Omental fat pad (tissue), 4 donors: ENCODE measurements around the gene PPM1L. TPM values are rescaled to one million over a fixed set of nuclear protein-coding genes. Genes with fewer than 3 reads are reported as not detected.

Source experiments
- ATAC-seq: fragments of 150-250 bp; one replicate; pipeline ENCODE4 v1.9.1; 2016; ENCODE audit warnings: mild to moderate bottlenecking, moderate library complexity; ENCODE audit not compliant: low FRiP score
- DNase-seq: peaks from one replicate; pipeline ENCODE4 v3.0.0-alpha.2; 2019; ENCODE audit warnings: low spot score
- total RNA-seq, 4 donors: library from RNA; depleted of rRNA; stranded (reverse); fragments of >200 nt; gene quantifications; one replicate each; pipeline ENCODE4 v1.1.0, GENCODE V29; 2016
- TF ChIP-seq, protein P1 (sequence below), 3 donors: fragments of 450-650 bp; IDR thresholded peaks; one replicate each; pipeline ENCODE4 v1.5.1; 2016 to 2017; ENCODE audit warnings: antibody characterized with exemption in 3 of 3, mild to moderate bottlenecking in 3 of 3, moderate library complexity in 2 of 3

The PPM1L gene
- total RNA-seq, 4 donors from 2014 or later, result 13.5 to 30.4 (median 18.0) TPM

- ATAC-seq (no peak), DNase-seq (no peak)
- TF ChIP-seq, protein P1, sequence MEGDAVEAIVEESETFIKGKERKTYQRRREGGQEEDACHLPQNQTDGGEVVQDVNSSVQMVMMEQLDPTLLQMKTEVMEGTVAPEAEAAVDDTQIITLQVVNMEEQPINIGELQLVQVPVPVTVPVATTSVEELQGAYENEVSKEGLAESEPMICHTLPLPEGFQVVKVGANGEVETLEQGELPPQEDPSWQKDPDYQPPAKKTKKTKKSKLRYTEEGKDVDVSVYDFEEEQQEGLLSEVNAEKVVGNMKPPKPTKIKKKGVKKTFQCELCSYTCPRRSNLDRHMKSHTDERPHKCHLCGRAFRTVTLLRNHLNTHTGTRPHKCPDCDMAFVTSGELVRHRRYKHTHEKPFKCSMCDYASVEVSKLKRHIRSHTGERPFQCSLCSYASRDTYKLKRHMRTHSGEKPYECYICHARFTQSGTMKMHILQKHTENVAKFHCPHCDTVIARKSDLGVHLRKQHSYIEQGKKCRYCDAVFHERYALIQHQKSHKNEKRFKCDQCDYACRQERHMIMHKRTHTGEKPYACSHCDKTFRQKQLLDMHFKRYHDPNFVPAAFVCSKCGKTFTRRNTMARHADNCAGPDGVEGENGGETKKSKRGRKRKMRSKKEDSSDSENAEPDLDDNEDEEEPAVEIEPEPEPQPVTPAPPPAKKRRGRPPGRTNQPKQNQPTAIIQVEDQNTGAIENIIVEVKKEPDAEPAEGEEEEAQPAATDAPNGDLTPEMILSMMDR (IDR thresholded peaks at IDR 0.05), result no peak
Observed at GRCh38 chr3:160929595-160929994, 173.6 kb downstream of the PPM1L start.

DNA sequence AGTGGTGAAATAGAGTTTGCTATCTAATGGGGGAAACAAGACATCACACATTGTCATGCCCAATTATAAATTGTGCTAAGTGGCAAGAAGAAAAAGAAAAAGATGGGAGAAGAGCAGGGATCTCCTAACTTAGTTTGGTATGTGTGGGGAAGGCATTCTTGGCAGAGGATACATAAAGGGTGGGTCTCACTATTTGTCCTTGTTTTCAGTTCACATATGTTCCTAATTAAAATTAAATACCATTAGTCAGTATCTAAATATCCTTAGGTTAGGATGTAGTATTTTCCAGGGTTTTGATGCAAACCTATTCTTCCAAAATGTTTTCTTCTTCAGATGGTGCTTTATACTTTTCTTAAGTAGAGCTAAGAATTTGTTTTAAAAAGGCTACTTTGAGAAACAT, 175.4 kb downstream of the PPM1L start:
- no peak for ATAC-seq
- TF ChIP-seq, protein P1 (IDR thresholded peaks at IDR 0.05), result no peak
- no peak for DNase-seq

DNA sequence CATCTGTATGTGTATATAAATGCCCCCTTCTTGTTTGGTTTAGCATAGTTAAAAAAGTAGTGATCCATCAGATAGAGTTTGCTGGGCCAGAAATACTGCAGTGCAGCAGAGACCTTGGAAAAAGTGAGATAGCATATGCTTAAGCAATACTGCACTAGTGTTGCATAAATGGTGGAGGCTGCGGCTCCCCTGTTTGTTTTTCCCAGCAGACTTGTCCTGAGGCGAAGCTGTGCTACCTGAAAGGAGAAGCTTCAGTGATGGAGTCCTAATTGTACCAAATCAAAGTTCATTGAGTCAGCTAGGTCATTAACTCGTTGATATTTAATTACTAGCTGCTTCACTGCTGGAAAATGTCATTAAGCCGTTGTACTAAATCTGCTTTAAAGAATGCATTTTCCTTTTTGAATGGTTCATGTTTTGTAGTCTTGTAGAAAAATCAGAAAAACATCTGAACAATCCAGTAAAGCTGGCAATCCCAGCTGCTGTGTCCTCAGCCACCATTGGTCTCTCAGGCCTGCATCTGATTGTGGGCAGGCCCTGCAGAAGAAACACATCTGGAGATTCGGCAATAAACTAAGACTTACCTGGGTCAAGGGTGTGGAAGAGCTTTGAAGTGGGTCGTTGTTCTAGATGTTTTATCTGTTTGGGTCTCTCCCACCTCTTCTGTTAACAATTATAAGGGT, 179.5 kb downstream of the PPM1L start:
- DNase-seq (no peak), ATAC-seq (no peak)
- TF ChIP-seq, protein P1 (IDR thresholded peaks at IDR 0.05), result no peak

DNA sequence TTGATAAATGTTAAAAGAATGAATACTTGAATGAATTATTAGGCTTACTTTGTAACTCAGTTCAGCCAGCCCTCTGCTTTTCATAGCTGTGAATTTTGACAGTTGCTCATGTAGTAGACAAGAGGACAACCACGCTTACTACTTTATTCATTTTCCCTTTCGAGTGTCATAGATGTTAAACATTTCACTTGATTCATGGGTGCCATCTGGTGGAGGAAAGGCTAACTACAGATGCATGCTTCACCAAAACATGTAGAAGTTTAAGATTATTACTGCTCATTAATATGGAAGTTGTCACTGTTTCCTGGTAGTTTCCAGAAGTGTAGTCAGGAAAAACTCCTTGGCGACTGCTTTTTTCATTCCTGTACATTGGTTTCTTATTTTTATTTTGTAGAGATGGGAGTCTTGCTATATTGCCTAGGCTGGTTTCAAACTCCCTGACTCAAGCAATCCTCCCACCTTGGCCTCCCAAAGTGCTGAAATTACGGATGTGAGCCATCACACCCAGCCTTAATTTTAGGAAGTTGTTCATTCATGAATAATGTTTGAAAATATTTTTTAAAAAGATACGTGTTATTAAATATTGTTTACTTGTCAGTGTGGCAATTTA, 186.0 kb downstream of the PPM1L start:
- TF ChIP-seq, protein P1 (IDR thresholded peaks at IDR 0.05), result peak in 1 of 3 donors; percentile 50
- ATAC-seq, result peak; percentile 57
- peak; percentile 94 for DNase-seq

DNA sequence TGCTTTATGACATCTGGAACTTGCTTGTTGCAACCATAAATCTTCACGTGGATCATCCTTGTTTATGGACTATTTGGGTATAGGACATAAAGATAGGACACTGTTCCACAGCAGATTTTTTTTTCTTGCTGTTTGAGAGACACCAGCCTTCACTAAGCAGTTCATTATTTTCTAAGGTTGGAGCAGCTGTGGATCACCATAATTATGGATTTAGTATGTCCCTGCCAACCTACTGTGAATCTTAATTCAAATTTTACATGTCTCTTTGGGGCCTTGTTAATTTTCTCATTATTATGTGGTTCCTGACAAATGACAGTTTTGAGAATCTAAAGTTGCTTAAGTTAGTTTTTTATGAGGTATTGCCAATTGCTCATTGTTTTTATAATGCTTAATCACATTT, 188.0 kb downstream of the PPM1L start:
- ATAC-seq, result no peak
- no peak for DNase-seq
- TF ChIP-seq, protein P1 (IDR thresholded peaks at IDR 0.05), result no peak

DNA sequence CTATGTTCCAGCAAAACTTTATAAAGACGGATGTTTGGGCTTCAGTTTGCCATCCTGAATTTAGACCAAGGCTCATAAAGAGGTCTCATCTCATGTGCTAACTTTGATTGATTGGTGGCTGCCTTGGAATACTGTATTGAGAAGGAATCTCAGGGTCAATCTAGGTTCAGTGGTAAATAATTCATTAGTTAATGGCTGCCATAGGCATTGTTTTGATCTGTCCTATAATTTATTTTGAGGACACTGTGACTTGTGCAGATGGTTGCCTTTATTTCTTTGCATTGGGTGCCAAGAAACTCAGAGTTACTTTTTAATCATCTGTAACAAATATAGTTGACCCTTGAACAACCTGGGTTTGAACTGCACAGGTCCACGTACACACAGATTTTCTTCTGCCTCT, 189.3 kb downstream of the PPM1L start:
- DNase-seq, result no peak
- TF ChIP-seq, protein P1 (IDR thresholded peaks at IDR 0.05), result no peak
- ATAC-seq, result no peak

GRCh38 chr3:160948273-160948672, 192.2 kb downstream of the PPM1L start:
- TF ChIP-seq, protein P1 (IDR thresholded peaks at IDR 0.05), result no peak
- ATAC-seq (no peak), DNase-seq (no peak)
